RCC 7860 (cell line): Measurements from ENCODE around the gene MED16.

Experiments
- DNase-seq: peaks from one replicate; pipeline ENCODE4 v3.0.0-alpha.2; 2015; ENCODE audit warnings: low spot score
- FAIRE-seq: peaks from 2 replicates; lab custom pipeline; 2012; peaks lifted over from hg19 to GRCh38; lab: Jason Lieb, UNC

The MED16 gene

DNA sequence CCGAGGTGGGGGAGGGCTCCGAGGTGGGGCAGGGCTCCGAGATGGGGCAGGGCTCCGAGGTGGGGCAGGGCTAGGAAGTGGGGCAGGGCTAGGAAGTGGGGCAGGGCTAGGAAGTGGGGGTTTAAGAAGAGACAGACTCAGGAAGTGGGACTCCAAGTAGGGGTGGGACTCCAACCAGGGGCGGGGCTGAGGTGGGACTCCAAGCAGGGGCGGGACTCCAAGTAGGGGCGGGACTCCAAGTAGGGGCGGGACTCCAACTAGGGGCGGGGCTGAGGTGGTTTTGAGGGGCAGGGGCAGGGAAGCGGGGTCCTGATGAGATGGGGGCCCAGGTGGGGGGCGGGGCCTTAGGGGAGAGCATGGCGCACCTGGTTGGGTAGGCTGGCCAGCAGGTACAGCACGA lies 19.9 kb downstream of the MED16 start:
- no peak for FAIRE-seq
- DNase-seq: peak; percentile 24

- DNase-seq (no peak), FAIRE-seq (no peak)
Observed at GRCh38 chr19:872266-872951, 20.6 kb downstream of the MED16 start.

DNA sequence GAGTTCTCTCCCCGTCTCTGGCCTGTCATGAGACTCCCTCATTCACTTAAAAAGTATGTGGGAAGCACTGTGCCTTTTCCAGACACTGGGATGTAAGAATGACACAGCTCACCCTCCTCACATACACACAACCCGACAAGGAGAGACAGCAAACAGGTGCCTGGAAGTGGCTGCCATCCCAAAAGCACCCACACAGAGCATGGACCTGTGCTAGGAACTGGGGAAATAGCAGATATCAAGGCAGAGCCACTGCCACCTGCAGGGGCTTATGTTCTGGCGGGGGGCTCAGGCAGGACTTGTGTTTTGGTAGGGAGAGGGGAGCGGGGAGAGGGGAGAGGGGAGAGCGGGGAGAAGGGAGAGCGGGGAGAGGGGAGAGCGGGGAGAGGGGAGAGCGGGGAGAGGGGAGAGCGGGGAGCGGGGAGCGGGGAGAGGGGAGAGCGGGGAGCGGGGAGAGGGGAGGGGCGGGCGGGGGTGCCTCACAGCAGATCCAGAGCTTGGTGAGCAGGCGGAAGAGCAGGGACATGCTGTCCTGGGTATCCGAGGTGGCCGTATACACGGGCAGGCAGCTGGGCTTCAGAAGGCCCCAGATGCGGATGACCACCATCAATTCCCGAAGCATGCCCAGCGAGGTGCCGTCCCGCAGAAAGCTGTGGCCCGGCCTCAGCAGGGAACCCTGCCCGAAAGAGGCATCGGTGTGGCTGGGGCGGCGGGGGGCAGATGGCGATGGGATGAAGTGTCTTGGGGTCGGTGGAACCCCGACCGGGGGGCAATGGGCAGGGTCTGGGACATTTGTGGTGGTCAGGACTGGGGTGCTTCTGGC lies 21.3 kb downstream of the MED16 start:
- DNase-seq (no peak), FAIRE-seq (no peak)

- FAIRE-seq (no peak), DNase-seq (no peak)
Observed at GRCh38 chr19:870963-871401, 22.0 kb downstream of the MED16 start.

DNA sequence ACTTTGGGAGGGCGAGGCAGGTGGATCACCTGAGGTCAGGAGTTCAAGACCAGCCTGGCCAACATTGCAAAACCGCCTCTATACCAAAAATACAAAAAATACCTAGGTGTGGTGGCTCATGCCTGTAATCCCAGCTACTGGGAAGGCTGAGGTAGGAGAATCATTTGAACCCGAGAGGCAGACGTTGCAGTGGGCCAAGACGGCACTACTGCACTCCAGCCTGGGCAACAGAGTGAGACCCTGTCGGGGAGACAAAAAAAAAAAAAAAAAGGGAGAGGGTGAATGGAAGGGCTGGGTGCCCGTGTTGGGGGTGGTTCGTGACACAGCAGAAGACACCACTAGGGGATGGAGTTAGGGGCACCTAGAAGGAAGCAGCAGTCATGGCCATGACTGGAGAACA lies 22.7 kb downstream of the MED16 start:
- no peak for DNase-seq
- no peak for FAIRE-seq

GRCh38 chr19:869245-870177 lies 23.5 kb downstream of the MED16 start:
- FAIRE-seq: no peak
- DNase-seq: peak; percentile 53

DNA sequence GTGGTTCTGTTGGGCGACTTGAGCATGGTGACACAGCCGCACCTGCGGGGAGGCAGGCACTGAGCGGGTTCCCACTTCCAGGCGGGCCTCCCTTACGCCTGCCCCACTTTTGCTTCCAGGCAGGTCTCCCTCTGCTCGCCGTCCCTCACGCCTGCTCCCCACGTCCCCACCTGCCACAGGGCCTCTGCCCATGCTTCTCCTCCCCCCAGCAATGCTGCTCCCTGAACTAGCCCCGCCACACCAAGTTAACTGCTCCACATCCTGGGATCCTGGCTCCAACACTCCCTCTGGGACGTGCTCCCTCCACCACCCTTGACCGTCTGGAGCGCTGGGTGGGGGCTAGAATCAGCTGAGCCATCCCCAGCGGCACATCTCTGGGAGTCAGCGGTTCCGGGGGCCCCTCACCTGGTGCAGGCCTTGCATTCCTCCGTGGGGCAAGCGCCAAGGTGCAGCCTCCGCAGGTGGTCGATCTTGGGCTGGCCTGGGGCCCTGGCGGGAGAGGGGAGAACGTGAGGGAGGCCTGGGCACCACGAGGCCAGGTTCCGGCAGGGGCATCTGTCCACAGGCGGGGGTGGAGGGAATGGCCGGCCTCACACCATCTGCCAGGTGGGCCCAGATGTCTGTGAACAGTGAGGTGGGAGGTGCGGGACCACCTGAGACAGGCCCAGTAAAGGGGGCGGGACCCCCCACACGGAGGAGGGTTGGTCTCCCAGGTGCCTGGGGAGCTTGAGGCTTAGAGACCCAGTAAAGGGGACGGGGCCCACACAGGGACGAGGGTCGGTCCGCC lies 24.3 kb downstream of the MED16 start:
- DNase-seq (no peak), FAIRE-seq (no peak)

DNA sequence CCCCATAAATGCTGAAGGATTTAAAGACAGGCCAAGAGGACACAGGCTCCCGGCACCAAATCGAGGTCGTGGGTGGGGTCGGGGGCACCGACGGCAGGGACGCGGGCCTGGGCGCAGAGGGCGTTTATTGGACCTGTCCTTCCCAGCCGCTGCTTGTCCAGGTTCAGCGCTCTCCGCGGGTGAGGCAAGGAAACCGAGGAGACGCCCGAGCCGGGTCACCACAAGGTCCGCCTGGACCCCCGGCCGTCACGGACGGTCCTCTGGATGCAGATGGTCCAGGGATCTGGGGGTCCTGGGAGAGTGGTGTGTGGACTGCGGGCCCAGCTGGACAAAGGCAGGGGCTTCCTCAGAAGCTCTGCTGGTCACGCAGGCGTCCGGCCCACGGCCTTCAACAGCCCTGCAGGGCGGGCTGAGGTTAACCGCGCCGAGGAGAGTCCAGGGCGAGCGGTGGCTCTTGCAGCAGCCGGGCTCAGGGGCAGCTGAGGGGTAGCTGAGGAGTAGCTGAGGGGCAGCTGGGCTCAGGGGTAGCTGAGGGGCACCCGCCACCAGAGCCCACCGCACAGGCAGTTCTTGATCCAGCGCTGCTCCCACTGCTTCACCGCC lies 25.0 kb downstream of the MED16 start:
- no peak for DNase-seq

GRCh38 chr19:867301-867793 lies 25.6 kb downstream of the MED16 start:
- no peak for FAIRE-seq
- DNase-seq: no peak

More for the DNA sequence above, 25.0 kb downstream of the MED16 start:
- FAIRE-seq: no peak

GRCh38 chr19:866769-867300 lies 26.2 kb downstream of the MED16 start:
- no peak for DNase-seq
- no peak for FAIRE-seq

GRCh38 chr19:863315-863620 lies 29.7 kb downstream of the MED16 start:
- DNase-seq (no peak), FAIRE-seq (no peak)

DNA sequence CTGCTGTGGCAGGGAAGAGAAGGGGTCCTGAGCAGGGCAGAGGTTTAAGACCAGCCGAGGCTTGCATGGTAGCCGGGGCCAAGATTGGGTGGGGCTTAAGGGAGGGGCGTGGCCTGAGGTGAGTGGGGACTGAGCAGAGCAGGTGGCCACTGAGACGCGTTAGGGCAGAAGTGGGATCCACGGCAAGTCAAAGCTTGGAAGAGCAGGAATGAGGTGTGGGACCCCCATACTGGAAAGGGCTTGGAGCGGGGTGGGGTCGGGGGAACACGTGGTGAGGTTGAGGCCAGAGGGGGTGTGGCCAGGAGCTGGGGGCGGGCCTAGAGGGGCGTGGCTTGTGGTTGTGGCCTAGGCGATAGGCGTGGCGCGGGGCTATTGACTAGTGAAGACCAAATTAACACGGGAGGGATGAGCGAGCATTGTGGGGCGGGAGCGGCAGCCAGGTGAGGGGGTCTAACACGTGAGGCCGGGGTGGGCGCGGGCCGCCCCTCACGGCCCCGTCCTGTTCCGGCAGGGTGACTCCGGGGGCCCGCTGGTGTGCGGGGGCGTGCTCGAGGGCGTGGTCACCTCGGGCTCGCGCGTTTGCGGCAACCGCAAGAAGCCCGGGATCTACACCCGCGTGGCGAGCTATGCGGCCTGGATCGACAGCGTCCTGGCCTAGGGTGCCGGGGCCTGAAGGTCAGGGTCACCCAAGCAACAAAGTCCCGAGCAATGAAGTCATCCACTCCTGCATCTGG lies 30.2 kb downstream of the MED16 start:
- FAIRE-seq (no peak), DNase-seq (no peak)

DNA sequence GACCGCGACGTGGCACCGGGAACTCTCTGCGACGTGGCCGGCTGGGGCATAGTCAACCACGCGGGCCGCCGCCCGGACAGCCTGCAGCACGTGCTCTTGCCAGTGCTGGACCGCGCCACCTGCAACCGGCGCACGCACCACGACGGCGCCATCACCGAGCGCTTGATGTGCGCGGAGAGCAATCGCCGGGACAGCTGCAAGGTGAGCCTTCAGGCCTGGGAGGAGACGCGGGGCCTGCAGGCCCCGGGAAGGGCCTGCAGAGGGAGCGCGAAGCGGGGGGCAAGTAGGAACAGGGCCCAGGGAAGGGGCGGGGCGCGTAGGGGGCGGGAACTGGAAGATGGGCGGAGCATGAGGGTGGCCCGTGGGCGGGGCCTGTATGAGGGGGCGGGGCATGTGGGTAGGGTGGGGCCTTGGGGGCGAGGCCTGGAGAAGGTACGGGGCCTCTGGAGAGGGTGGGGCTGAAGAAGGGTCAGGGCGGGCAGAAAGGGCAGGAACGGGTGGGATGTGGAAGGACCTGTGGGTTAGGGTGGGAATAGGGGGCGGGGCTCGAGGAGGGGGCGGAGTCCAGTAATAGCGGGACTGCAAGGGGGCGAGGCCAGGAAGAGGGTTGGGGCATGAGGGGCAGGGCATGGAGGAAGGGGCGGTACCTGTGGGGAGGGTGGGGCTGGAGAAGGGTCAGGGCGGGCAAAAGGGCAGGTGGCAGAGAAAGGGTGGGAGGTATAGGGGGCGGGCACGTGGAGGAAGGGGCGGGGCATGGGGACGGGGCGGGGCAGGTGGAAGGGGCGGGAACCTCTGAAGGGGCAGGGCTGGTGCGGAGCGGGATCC lies 31.0 kb downstream of the MED16 start:
- DNase-seq (no peak), FAIRE-seq (no peak)

DNA sequence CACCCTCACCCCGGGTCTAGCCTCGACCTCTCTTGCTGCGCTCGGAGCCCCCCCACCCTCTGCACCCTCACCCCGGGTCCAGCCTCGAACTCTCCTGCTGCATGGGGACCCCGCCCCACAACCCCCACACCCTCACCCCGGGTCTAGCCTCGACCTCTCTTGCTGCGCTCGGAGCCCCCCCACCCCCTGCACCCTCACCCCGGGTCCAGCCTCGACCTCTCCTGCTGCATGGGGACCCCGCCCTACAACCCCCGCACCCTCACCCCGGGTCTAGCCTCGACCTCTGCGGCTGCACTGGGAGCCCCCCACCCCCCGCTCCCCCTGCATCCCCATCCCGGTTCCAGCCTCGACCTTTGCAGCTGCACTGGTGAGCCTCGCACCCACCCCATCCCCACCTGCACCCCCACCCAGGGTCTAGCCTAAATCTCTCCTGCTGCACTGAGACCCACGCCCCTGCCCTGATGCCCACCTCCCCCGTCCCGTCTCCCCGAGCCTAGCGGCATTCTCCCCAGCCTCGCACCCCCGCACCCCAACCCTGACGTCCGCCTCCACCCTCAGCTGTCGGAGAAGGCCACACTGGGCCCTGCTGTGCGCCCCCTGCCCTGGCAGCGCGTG lies 31.7 kb downstream of the MED16 start:
- FAIRE-seq (no peak), DNase-seq (no peak)

DNA sequence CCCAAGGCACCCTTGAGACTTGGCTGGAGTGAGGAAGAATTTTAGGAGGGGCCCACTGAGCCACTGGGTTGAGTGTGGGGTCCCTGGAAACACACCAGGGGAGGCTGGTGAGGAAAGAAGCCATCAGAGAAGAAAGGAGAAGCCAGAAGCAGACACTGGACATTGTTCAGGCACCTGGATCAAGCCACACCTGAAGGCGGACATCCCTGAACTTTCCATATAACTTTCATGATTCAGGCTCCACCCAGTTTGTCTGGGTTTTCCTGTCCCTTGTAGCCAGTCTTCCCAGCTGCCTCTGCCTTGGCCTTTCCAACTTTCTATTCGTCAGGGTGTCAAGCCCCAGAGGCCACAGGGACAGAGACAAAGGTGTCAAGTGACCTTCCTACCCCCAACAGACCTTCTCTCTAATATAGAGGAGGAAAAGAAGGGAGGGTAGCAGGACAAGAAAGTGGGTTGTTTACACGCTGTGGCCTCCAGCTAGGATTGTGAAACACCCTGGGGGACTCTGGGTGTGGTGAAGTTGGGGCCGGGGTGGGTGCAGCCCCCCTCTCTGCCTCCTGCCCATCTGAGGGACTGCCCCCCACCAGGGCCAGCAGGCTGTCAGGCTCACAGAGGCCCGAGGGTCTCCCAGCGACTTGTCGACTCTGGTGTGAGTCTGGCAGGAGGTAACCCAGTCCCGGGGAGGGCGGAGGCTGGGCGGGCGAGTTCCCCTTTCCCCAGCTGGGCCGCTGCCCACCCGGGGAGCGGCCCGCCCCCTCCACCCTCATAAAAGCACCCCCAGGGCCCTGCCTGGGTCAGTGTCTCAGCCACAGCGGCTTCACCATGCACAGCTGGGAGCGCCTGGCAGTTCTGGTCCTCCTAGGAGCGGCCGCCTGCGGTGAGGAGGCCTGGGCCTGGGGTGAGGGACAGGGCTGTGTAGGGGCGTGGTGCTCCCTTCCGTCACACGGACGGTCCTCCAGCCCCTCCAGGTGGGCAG lies 33.8 kb downstream of the MED16 start, which contains the start of gene CFD:
Gene CFD (plus strand): TSS at position 797 of the 976 bp plus-strand sequence. CDS start 26 bp downstream, at position 823.
- FAIRE-seq (no peak), DNase-seq (no peak)

DNA sequence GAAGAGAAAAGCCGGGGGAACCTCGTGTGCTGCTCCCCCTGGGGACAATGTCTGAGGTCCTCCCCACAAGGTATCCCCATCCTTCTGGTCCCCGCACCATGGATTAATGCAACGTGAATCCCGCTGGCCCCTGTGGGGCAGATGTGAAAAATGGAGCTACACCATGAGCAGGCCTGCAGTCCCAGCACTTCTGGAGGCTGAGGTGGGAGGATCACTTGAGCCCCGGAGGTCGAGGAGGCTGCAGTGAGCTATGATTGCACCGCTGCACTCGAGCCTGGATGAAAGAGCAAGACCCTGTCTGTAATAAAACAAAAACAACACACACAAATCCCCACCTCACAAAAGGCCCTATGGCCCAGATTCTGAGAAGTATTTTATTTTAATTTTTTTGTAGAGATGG lies 34.7 kb downstream of the MED16 start:
- FAIRE-seq: no peak

More for the DNA sequence above, 34.7 kb downstream of the MED16 start:
- DNase-seq: no peak
